Upper lobe of left lung (tissue), 6 donors: Measurements from ENCODE around the gene ATP2B2. TPM values are rescaled to one million over a fixed set of nuclear protein-coding genes. Genes with fewer than 3 reads are reported as not detected.
A peak's percentile ranks its signal among the peaks of the same experiment; 100 is the strongest.

ENCODE experiments used
- ATAC-seq, 2 donors: fragments of 200-7000 bp; cut with Tn5 transposase; one replicate each; pipeline ENCODE4 v1.9.1; 2022; ENCODE audit warnings: mild to moderate bottlenecking in 2 of 2, moderate library complexity in 2 of 2; ENCODE audit not compliant: low FRiP score in 2 of 2
- DNase-seq, 2 donors: peaks; one replicate each; pipeline ENCODE4 v3.0.0-alpha.2; 2019 to 2020
- H3K27ac ChIP-seq, 4 donors: fragments of 200-600 bp; sonication (generic); one replicate each; pipeline ENCODE4 v1.5.1; 2016 to 2019
- H3K27me3 ChIP-seq, 4 donors: fragments of 200-600 bp; sonication (generic); one replicate each; pipeline ENCODE4 v1.5.1; 2017 to 2019
- H3K36me3 ChIP-seq, 4 donors: fragments of 200-600 bp; sonication (generic); one replicate each; pipeline ENCODE4 v1.5.1; 2016 to 2019
- H3K4me1 ChIP-seq, 4 donors: fragments of 200-600 bp; sonication (generic); one replicate each; pipeline ENCODE4 v1.5.1; 2018 to 2019
- H3K4me3 ChIP-seq, 4 donors: fragments of 200-600 bp; sonication (generic); one replicate each; pipeline ENCODE4 v1.5.1; 2017 to 2019; ENCODE audit warnings: mild to moderate bottlenecking in 2 of 4, moderate library complexity in 1 of 4
- H3K9me3 ChIP-seq, 4 donors: fragments of 200-600 bp; sonication (generic); one replicate each; pipeline ENCODE4 v1.5.1; 2018 to 2019
- CTCF ChIP-seq, 6 experiments: fragments of 450-650 bp in 4 of 6; fragments of 200-600 bp in 2 of 6; sonication (generic) in 2 of 6; IDR thresholded peaks; one replicate each; pipeline ENCODE4 v1.5.1; 2016 to 2019; ENCODE audit warnings: antibody characterized with exemption in 6 of 6
- EP300 ChIP-seq, 4 donors: sonication (generic); formaldehyde crosslinking; IDR thresholded peaks; one replicate each; pipeline ENCODE4 v1.5.1; 2017; ENCODE audit warnings: antibody characterized with exemption in 4 of 4, control low read depth in 2 of 4
- POLR2A ChIP-seq, 4 donors: fragments of 450-650 bp; IDR thresholded peaks; one replicate each; pipeline ENCODE4 v1.5.1; 2016 to 2017; ENCODE audit warnings: antibody characterized with exemption in 4 of 4, mild to moderate bottlenecking in 2 of 4
- POLR2AphosphoS5 ChIP-seq, 2 donors: sonication (generic); formaldehyde crosslinking; IDR thresholded peaks; one replicate each; pipeline ENCODE4 v1.5.1; 2017; ENCODE audit warnings: antibody characterized with exemption in 2 of 2
- WGBS, 2 donors: methylation state at CpG; one replicate each; pipeline ENCODE4 v1.1.5; 2017 to 2018; 5-methylcytosine and 5-hydroxymethylcytosine counted together
- total RNA-seq, 6 donors: library from RNA; depleted of rRNA in 4 of 6; stranded (reverse); fragments of >200 nt in 4 of 6; gene quantifications; one replicate each; pipeline versions ENCODE4 v1.1.0 to v1.2.1, GENCODE V29; 2016 to 2021
- donor health status: DM: no; HTN: no; CAD: no; lungs with moderate emphysema.
- donor health status: DM: no; HTN: yes; CAD: no; lungs with severe emphysema.

Gene ATP2B2
- total RNA-seq, 6 donors from 2014 or later, result 0.13 to 0.30 TPM; not detected in 4

GRCh38 chr3:10381336-10381735 is 124.0 kb downstream of the ATP2B2 start:
- TF ChIP-seq CTCF (IDR thresholded peaks at IDR 0.05) (no peak), POLR2A (IDR thresholded peaks at IDR 0.05) (no peak), POLR2AphosphoS5 (IDR thresholded peaks at IDR 0.05) (no peak), EP300 (IDR thresholded peaks at IDR 0.05) (no peak)
- Histone ChIP-seq H3K4me3 (no peak overlapping the region), H3K27ac (no peak overlapping the region), H3K4me1 (no peaks in the 10 kb centered on the region), H3K9me3 (no peaks in the 10 kb centered on the region), H3K36me3 (no peaks in the 10 kb centered on the region), H3K27me3 (no peaks in the 10 kb centered on the region)
- WGBS, 2 donors, result 58 to 70% methylated on average over 4 of the region's 4 CpGs
- ATAC-seq (no peak), DNase-seq (no peak)

- no peak for DNase-seq
- TF ChIP-seq POLR2A (IDR thresholded peaks at IDR 0.05) (no peak), EP300 (IDR thresholded peaks at IDR 0.05) (no peak), POLR2AphosphoS5 (IDR thresholded peaks at IDR 0.05) (no peak), CTCF (IDR thresholded peaks at IDR 0.05) (no peak)
- Histone ChIP-seq H3K36me3 (no peaks in the 10 kb centered on the region), H3K4me1 (no peaks in the 10 kb centered on the region), H3K27me3 (no peaks in the 10 kb centered on the region), H3K4me3 (no peak overlapping the region), H3K9me3 (no peaks in the 10 kb centered on the region), H3K27ac (no peak overlapping the region)
- WGBS, 2 donors, result 41 to 78% methylated on average over 3 of the region's 3 CpGs
- ATAC-seq, result peak in 1 of 2 donors; percentile 44
Observed at GRCh38 chr3:10380906-10381305, 124.5 kb downstream of the ATP2B2 start.

GRCh38 chr3:10379961-10380360 is 125.4 kb downstream of the ATP2B2 start:
- ATAC-seq, result no peak
- DNase-seq, result no peak

GRCh38 chr3:10379161-10379560 is 126.2 kb downstream of the ATP2B2 start:
- WGBS, 2 donors, result 77 to 94% methylated on average over 11 to 15 of the region's 15 CpGs
- H3K4me3 ChIP-seq, result no peak overlapping the region
- no peaks in the 10 kb centered on the region for H3K4me1 ChIP-seq
- no peaks in the 10 kb centered on the region for H3K9me3 ChIP-seq
- no peaks in the 10 kb centered on the region for H3K36me3 ChIP-seq
- TF ChIP-seq CTCF (IDR thresholded peaks at IDR 0.05), result no peak
- TF ChIP-seq POLR2A (IDR thresholded peaks at IDR 0.05), result no peak
- TF ChIP-seq POLR2AphosphoS5 (IDR thresholded peaks at IDR 0.05), result no peak
- TF ChIP-seq EP300 (IDR thresholded peaks at IDR 0.05), result no peak
- H3K27ac ChIP-seq, result no peak overlapping the region
- no peak for DNase-seq
- no peaks in the 10 kb centered on the region for H3K27me3 ChIP-seq
- no peak for ATAC-seq

More at GRCh38 chr3:10379961-10380360, 125.4 kb downstream of the ATP2B2 start:
- Histone ChIP-seq H3K4me1 (no peaks in the 10 kb centered on the region), H3K9me3 (no peaks in the 10 kb centered on the region), H3K27me3 (no peaks in the 10 kb centered on the region), H3K4me3 (no peak overlapping the region), H3K27ac (no peak overlapping the region), H3K36me3 (no peaks in the 10 kb centered on the region)
- TF ChIP-seq POLR2A (IDR thresholded peaks at IDR 0.05) (no peak), CTCF (IDR thresholded peaks at IDR 0.05) (no peak), POLR2AphosphoS5 (IDR thresholded peaks at IDR 0.05) (no peak), EP300 (IDR thresholded peaks at IDR 0.05) (no peak)
- 88 to 89% methylated on average over 6 to 7 of the region's 7 CpGs for WGBS, 2 donors

- no peak for DNase-seq
- ATAC-seq, result peak in 1 of 2 donors; percentile 19
- H3K9me3 ChIP-seq, result no peaks in the 10 kb centered on the region
- H3K27ac ChIP-seq, result no peak overlapping the region
- no peak for TF ChIP-seq CTCF (IDR thresholded peaks at IDR 0.05)
- no peak for TF ChIP-seq POLR2AphosphoS5 (IDR thresholded peaks at IDR 0.05)
- TF ChIP-seq EP300 (IDR thresholded peaks at IDR 0.05), result no peak
- TF ChIP-seq POLR2A (IDR thresholded peaks at IDR 0.05), result no peak
- no peaks in the 10 kb centered on the region for H3K4me1 ChIP-seq
- H3K36me3 ChIP-seq, result no peaks in the 10 kb centered on the region
- WGBS, 2 donors, result 75 to 89% methylated on average over 6 to 7 of the region's 7 CpGs
- no peaks in the 10 kb centered on the region for H3K27me3 ChIP-seq
- no peak overlapping the region for H3K4me3 ChIP-seq
Observed at GRCh38 chr3:10378742-10379141, 126.6 kb downstream of the ATP2B2 start.
